GM18867 (cell line): Measurements from ENCODE around the gene GPR146.
"Not testable (repeated sequence)": the region's sequence is repeated elsewhere in the genome, so short reads cannot be mapped to it uniquely, and the experiment has no call there.

Experiments used
- ATAC-seq: cut with Tn5 transposase; IDR thresholded peaks from one replicate; pipeline ENCODE4 v1.9.1; 2021; ENCODE audit warnings: mild to moderate bottlenecking, moderate library complexity; ENCODE audit not compliant: unreplicated experiment

GPR146 gene

DNA sequence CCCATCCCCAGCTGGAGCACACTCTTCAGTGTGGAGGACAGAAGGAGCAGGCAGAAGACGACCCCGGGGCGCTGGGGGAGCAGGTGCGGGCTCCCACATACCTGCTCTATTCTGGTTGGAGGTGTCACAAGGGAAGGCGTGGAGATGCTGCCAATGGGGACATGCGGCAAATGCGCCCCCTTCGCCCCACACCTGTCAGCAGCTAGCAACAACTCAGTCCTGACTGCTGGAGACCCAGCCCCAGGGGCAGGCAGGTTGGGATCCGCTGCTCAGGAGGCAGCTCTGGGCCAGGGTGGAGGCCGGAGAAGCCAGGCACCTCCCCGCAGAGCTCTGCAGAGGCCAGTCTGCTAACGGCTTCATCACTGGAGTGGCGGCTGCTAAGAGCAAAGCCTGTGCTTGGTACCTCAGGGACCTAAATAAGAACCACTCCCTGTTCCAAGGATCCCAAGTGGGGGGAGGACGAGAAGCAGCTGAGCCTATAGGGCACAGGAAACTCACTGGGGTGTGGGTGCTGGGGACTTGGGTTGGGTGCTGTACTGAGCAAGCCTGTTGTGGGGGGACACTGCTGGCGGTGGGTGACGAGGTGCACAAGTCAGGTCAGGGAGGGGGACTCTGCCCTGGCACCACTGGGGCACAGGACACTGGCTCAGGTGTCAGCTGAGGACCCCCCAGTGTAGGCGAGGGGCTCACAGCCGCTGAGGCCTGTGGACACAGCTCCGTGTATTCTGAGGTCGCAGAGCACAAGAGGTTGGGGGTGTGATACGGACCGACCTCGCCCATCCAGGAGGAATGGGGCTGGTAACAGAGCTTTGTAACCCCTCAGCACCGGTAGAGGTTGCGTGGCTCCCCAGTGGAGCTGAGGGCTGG is 19.2 kb upstream of the GPR146 start:
- no peak for ATAC-seq

GRCh38 chr7:1025743-1026581 is 18.4 kb upstream of the GPR146 start:
- no peak for ATAC-seq

DNA sequence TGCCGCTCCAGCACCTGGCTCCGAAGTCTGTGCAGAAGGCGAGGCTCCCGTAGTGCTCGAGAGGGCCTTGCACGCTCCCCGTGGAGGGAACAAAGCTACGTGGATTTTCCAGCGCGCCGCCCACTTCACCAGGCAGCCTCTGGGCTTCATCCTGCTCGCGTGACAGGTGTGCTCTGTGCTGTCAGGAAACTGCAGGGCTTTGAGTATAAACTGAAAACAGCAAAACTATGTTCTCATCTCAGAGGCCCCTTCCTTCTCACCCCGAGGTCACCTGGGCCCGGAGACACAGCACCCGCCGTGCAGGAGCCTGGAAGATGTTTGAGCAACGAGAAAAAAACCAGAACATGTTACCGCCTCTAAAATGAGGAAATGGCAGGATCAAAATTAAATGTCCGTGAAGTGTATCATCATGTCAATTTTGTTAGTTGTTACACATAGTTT is 17.6 kb upstream of the GPR146 start:
- no peak for ATAC-seq

GRCh38 chr7:1027242-1028043 is 16.9 kb upstream of the GPR146 start:
- ATAC-seq = peak; percentile 0

DNA sequence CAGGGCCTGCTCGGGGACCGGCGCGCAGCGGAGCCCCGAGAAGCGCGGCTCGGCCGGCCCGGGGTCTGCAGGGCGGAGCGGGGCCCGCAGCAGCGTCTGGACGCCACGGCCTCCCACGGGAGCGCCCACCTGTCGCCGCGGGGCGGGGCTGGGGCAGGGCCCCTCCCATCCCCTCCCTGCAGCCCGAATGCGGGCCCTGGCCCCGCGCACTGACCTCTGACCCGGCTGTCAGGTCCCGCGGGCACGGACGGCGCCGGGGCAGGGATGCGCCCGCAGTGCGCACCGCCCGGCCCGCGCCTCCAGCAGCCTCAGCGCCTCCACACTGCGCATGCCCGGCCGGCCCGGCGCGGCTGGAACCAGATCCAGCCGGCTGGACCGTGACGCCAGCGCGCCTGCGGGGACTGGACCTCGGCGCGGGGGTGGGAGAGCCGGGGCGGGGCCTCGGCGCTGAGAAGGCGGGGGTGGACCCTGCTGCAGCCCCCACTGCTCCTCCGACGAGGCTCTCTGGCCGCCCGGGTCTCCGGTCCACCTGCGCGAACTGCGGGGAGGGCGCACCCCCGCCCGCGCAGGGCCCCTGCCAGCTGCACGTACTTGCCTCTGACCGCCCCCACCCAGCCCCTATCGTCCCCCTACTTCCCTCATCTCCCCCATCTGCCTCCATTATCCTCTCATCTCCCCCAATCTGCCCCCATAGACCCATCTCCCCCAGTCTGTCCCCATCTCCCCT is 16.1 kb upstream of the GPR146 start:
- peak; percentile 59 for ATAC-seq

- no peak for ATAC-seq
Observed at GRCh38 chr7:1028775-1029636, 15.3 kb upstream of the GPR146 start.

DNA sequence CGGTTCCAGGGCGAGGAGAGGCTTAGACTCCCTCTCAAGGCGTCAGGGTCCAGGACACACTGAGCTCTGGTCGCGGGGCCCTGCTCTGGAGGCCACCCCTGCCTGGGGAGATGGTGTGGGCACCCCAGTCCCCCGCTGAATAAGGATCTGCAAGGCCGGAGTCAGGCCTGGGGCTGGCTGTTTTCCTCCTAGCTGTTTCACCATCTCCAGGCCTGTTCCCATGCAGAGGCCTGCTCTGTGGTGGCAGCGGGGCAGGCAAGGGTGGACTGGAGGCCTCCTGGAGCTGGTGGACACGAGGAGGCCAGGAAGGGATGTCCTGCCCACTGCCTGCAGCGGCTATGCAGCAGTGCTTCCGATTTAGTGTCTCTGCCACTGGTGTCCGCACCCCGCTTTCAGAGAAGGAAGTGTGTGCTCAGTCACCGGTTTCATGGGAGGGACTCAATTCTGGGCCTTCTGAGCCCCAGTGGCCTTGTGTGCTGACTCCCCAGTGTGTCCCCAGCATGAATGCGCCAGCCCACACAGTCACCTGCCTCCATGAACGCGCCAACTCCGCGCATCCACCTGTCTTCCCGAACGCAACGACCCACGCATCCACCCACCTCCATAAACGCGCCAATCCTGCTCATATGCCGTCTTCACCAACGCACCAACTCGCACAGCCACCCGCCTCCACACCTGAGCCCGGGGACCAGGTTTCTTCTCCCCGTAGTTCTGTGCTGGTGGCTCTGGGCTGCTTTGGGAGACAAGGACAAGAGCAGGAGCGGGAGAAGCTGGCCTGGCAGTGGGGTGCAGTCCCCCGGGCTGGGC is 14.5 kb upstream of the GPR146 start:
- no peak for ATAC-seq

GRCh38 chr7:1030444-1031070 is 13.8 kb upstream of the GPR146 start:
- ATAC-seq = no peak

DNA sequence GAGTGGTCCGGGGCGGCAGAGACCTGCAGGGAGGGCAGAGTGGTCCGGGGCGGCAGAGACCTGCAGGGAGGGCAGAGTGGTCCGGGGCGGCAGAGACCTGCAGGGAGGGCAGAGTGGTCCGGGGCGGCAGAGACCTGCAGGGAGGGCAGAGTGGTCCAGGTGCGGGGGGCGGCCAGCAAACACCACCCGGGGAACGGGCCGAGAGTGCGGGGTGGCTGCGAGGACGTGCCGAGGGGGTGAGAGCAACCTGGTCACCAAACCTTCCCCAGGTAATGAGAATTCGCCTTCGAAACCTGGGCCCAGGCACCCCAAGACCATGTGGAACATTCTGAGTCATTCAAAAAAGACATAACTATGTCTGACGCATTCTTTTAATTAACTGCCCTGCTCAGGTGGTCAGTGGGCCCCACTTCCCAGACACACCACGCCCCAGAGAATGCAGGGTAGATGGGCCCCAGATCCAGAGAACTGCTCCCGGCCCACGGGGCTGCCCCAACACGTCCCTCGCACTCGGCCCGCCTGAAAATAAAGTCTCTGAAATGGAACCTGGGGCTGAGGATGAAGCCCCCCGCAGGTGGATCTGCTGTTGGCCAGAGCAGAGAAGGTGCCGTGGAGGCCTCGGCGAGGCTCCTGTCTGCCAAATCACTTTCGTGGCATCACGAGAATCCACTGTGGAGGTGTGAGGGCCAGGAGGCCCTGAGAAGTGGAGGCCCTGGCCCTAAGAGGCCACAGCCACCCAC is 12.5 kb upstream of the GPR146 start:
- no peak for ATAC-seq

DNA sequence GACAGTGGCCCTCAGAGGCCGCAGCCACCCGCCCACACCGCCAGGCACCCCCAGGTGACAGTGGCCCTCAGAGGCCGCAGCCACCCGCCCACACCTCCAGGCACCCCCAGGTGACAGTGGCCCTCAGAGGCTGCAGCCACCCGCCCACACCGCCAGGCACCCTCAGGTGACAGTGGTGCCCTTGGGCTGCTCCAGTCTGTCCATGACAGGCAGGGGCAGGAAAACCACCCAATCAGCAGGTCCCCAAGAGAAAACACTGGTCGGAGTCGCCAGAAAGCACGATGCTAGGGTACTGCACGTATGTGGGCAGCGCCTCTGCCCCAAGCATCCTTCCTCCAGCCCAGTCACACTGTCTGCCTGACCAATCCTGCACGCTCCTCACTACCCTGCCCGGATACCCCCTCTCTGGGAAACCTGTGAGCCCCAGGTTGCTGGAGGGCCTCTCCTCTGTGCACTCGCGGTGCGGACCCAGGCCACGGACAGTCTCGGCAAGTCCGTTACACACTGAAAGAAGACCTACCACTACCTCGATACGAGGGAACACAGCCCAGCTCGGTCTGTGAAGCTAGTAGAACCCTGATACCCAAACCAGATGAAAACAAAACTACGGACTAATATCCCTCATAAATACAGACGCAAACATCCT is 11.7 kb upstream of the GPR146 start:
- no peak for ATAC-seq

- no peak for ATAC-seq
Observed at GRCh38 chr7:1033546-1034145, 10.7 kb upstream of the GPR146 start.

DNA sequence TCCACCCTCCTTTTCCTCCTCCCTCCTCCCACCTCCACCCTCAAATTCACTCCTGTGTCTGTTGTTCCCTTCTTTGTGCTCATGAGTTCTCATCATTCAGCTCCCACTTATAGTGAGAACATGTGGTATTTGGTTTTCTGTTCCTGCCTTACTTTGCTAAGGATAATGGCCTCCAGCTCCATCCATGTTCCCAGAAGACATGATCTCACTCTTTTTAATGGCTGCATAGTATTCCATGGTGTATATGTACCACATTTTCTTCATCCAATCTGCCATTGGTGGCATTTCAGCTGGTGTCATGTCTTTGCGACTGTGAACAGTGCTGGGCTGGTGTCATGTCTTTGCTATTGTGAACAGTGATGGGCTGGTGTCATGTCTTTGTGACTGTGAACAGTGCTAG is 9.6 kb upstream of the GPR146 start:
- not testable (repeated sequence) for ATAC-seq

- not testable (repeated sequence) for ATAC-seq
Observed at GRCh38 chr7:1036164-1036928, 8.0 kb upstream of the GPR146 start.

DNA sequence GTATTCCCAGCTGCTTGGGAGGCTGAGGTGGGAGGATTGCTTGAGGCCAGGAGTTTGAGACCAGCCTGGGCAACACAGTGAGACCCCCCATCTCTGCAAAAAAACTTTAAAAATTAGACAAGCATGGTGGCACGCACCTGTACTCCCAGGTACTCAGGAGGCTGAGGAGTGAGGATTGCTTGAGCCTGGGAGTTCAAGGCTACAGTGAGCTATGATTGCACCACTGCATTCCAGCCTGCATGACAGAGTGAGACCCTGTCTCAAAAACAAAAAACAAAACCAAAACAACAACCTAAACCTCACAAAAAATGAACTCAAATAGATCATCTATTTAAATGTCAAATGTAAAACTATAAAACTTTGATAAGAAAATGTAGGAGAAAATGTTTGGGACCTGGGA is 4.1 kb upstream of the GPR146 start:
- ATAC-seq = not testable (repeated sequence)

GRCh38 chr7:1040790-1041189 is 3.6 kb upstream of the GPR146 start:
- ATAC-seq = no peak
